IgD-negative memory B cell (primary cell): ENCODE measurements around the gene EPB41L5. TPM values are rescaled to one million over a fixed set of nuclear protein-coding genes. Genes with fewer than 3 reads are reported as not detected.
"Not testable (repeated sequence)": the region's sequence is repeated elsewhere in the genome, so short reads cannot be mapped to it uniquely, and the experiment has no call there.

Experiments
- H3K27ac Mint-ChIP-seq, 3 donors: one replicate each; pipeline ENCODE4 v1.8.0; 2020 to 2022; ENCODE audit warnings: mild to moderate bottlenecking in 3 of 3, mixed read lengths in 3 of 3, moderate library complexity in 1 of 3
- H3K27me3 Mint-ChIP-seq: one replicate; pipeline ENCODE4 v1.8.0; 2021; ENCODE audit warnings: mixed read lengths
- H3K36me3 Mint-ChIP-seq: one replicate; pipeline ENCODE4 v1.8.0; 2020; ENCODE audit warnings: mild to moderate bottlenecking, mixed read lengths
- H3K4me1 Mint-ChIP-seq, 3 donors: one replicate each; pipeline ENCODE4 v1.8.0; 2020 to 2022; ENCODE audit warnings: mixed read lengths in 3 of 3, mild to moderate bottlenecking in 1 of 3
- H3K4me3 Mint-ChIP-seq, 4 donors: one replicate each; pipeline ENCODE4 v1.8.0; 2020 to 2022; ENCODE audit warnings: mild to moderate bottlenecking in 4 of 4, mixed read lengths in 4 of 4, moderate library complexity in 3 of 4
- H3K9me3 Mint-ChIP-seq, 3 donors: one replicate each; pipeline ENCODE4 v1.8.0; 2020 to 2021; ENCODE audit warnings: mixed read lengths in 3 of 3, mild to moderate bottlenecking in 1 of 3
- polyA plus RNA-seq: library from polyadenylated mRNA; unstranded; fragments of 300-500 nt; fragmentation: Illumina TruSeq; gene quantifications from one replicate; pipeline ENCODE4 v1.2.3, GENCODE V29; 2021

The EPB41L5 gene
- polyA plus RNA-seq, 1 donor from 2014 or later: 3.9 TPM

DNA sequence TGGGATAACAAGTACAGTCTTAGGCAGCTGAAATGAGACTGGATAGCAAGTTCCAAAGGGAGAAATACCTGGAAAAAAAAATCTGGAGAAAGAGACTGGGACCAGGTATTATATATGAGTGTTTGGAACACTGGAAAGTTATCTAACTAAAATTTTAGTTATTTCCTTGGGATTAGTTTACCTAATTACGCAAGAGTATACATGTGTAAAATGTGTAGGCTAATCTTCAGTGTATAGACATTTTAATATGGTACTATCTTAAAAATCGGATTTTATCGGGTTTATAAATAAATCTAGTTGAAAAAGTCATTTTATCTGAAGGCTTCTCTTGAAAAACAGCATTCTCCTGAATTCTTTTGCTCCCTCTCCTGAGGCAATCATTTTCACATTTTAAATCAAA is 3.9 kb downstream of the EPB41L5 start:
- peaks cover 4% of the 10 kb centered on the region for H3K36me3 Mint-ChIP-seq
- peak overlapping the region in 1 of 4 donors; percentile 12 for H3K4me3 Mint-ChIP-seq
- H3K4me1 Mint-ChIP-seq: peaks cover 14 to 23% (median 16%) of the 10 kb centered on the region in 3 donors
- H3K27me3 Mint-ChIP-seq: no peaks in the 10 kb centered on the region
- H3K9me3 Mint-ChIP-seq: no peaks in the 10 kb centered on the region
- H3K27ac Mint-ChIP-seq: no peak overlapping the region

DNA sequence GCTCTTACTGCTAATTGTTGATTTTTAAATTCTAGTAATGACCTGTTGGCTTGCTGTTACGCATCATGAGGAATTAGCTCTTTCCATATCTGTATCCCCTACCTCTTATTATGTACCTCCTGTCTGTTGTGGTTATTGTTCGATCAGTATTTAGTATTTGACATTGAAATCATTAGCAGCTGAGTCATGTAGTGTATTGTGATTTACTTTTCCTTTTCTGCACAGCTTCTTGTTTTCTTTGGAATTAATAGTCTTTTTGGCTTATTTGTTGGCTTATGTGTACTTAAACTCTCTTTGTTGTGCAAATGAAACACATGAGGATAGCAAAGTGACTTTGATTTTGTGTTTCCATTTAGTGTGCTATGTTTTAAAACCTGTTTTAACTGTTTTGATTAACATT is 4.3 kb downstream of the EPB41L5 start:
- Mint-ChIP-seq H3K4me1 (peaks cover 12 to 22% (median 13%) of the 10 kb centered on the region in 3 donors), H3K27me3 (no peaks in the 10 kb centered on the region), H3K27ac (no peak overlapping the region), H3K36me3 (peaks cover 4% of the 10 kb centered on the region), H3K9me3 (no peaks in the 10 kb centered on the region), H3K4me3 (peak overlapping the region in 1 of 4 donors; percentile 12)

DNA sequence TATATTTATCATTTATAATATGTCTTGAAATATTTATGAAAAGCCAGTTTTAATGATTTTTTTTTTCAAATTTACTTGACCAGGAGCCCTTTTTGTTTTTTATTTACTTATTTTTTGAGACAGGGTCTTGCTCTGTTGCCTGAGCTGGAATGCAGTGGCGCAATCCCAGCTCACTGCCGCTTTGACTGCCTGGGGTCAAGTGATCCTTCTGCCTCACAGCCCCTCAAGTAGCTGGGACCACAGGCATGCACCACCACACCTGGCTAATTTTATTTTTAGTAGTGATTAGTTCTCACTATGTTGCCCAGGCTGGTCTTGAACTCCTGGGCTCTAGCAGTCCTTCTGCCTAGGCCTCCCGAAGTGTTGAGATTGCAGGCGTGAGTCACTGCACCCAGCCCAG is 5.7 kb downstream of the EPB41L5 start:
- no peak overlapping the region for H3K27ac Mint-ChIP-seq
- H3K4me3 Mint-ChIP-seq: no peak overlapping the region
- H3K4me1 Mint-ChIP-seq: peaks cover 8 to 18% (median 9%) of the 10 kb centered on the region in 3 donors
- peaks cover 0 to 2% (median under 1%) of the 10 kb centered on the region in 3 donors for H3K9me3 Mint-ChIP-seq
- no peaks in the 10 kb centered on the region for H3K27me3 Mint-ChIP-seq
- H3K36me3 Mint-ChIP-seq: peaks cover 12% of the 10 kb centered on the region

DNA sequence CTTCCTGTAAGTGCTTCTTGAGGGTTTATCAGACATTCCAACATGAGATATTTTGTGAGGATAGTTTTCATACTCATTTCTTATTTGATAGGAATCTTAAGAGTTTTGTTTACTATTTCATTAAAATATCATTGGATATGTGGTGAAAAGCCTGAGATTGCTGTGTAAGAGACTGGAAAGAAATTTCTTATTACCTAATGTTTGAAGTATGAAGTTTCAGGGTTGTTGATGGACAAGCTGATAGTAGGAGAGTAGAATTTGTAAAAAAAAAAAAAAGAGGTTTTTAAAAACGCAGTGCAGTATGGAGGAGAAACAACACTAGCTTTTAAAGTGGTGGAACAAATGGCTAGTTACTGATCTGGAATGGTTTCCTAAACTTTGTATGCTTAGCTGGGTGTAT is 7.7 kb downstream of the EPB41L5 start:
- no peak overlapping the region for H3K27ac Mint-ChIP-seq
- no peaks in the 10 kb centered on the region for H3K27me3 Mint-ChIP-seq
- peaks cover 3 to 6% (median 4%) of the 10 kb centered on the region in 3 donors for H3K4me1 Mint-ChIP-seq
- peaks cover 0 to 8% (median 4%) of the 10 kb centered on the region in 3 donors for H3K9me3 Mint-ChIP-seq
- H3K4me3 Mint-ChIP-seq: peak overlapping the region in 1 of 4 donors; percentile 64
- peaks cover 19% of the 10 kb centered on the region for H3K36me3 Mint-ChIP-seq

DNA sequence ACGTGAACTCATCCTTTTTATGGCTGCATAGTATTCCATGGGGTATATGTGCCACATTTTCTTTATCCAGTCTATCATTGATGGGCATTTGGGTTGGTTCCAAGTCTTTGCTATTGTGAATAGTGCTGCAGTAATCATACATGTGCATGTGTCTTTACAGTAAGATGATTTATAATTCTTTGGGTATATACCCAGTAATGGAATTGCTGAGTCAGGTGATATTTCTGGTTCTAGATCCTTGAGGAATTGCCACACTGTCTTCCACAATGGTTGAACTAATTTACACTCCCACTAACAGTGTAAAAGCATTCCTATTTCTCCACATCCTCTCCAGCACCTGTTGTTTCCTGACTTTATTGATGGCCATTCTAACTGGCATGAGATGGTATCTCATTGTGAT is 9.6 kb downstream of the EPB41L5 start:
- H3K4me3 Mint-ChIP-seq, H3K27me3 Mint-ChIP-seq, H3K4me1 Mint-ChIP-seq, H3K9me3 Mint-ChIP-seq: not testable (repeated sequence)
- Mint-ChIP-seq H3K27ac (peak overlapping the region in 1 of 3 donors; percentile 69), H3K36me3 (peaks cover 19% of the 10 kb centered on the region)

DNA sequence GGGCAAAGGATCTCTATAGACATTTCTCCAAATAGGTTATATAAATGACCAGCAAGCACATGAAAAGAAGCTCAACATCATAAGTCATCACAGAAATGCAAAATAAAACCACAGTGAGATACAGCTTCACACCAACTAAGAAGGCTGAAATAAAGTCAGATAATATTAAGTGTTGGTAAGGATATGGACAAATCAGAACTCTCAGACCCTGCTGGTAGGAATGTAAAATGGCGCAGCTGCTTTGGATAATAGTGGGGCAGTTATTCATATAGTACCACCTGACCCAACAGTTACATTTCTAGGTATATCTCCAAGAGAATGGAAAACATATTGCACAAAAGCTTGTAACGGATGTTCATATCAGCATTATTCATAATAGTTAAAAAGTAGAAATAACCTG is 14.0 kb downstream of the EPB41L5 start:
- Mint-ChIP-seq H3K27ac (no peak overlapping the region), H3K4me1 (peaks cover 0 to 3% (median 0%) of the 10 kb centered on the region in 3 donors), H3K27me3 (no peaks in the 10 kb centered on the region), H3K36me3 (peaks cover 15% of the 10 kb centered on the region), H3K9me3 (peaks cover 0 to 8% (median 4%) of the 10 kb centered on the region in 3 donors), H3K4me3 (no peak overlapping the region)

DNA sequence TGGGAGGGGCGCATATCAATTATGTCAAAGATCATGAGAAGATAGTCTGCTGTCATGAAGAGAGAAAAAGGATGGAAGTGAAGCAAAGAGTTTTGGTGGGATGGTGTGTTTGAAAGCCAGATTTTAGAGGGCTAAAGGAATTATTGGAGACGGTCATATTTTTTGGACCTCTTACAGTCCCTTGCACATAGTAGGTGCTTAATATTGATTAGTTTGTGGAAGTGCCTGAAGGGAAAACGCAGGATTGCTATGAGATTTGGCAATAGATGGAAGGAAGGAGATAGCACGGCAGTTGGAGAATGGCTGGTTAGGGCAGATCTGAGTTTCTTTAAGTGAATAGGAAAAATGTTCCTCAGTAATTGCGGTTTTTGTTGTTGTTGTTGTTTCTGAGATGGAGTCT is 15.9 kb downstream of the EPB41L5 start:
- peaks cover 0 to 5% (median 2%) of the 10 kb centered on the region in 3 donors for H3K9me3 Mint-ChIP-seq
- no peak overlapping the region for H3K4me3 Mint-ChIP-seq

DNA sequence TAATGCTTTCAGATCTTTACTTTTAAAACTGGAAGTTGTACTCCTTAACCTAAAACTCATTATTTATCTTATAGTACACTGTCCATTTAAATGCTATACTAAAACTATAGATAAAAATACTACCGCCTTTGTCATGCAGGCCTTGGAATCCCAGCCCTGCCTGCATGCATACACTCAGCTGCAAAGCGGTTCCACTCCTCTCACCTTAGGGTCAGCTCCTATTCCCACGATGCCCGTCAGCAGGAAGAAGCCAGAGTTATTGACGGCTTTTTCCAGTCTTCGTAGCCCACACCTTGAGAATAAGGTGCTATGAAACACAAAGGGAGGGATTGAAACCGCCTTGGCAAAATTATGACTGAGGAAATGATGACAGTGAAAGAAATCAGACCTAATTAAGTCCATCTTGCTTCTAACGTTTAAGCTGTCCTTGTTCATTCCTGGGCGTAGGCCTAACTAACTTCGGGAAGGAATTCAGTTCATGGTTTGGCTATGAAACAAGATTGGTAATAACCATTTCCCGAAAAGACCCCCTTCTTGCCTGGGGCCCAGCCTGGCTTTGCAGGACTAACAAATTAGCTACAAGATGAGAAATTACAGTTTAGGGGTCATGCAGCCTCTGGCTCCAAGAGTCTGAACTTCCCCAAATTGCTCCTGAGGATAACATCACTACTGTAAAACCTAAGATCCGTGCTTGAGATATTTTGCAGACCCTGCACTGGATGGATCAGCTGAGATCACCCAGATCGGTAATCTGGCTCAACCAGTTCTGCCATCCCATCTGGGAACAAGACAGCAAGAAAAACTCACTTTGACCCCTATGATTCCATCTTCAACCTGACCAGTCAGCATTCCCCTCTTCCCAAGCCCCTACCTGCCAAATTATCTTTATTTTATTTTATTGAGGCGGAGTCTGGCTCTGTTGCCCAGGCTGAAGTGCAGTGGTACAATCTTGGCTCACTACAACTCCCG is 17.1 kb downstream of the EPB41L5 start:
- H3K36me3 Mint-ChIP-seq: peaks cover 4% of the 10 kb centered on the region
- H3K4me3 Mint-ChIP-seq: no peak overlapping the region
- H3K9me3 Mint-ChIP-seq: peaks cover 0 to 2% (median 1%) of the 10 kb centered on the region in 3 donors
- H3K27me3 Mint-ChIP-seq: no peaks in the 10 kb centered on the region
- H3K27ac Mint-ChIP-seq: no peak overlapping the region
- H3K4me1 Mint-ChIP-seq: no peaks in the 10 kb centered on the region

More for the DNA sequence above, 15.9 kb downstream of the EPB41L5 start:
- Mint-ChIP-seq H3K27ac (no peak overlapping the region), H3K36me3 (peaks cover 7% of the 10 kb centered on the region), H3K4me1 (peaks cover 0 to 2% (median 0%) of the 10 kb centered on the region in 3 donors), H3K27me3 (no peaks in the 10 kb centered on the region)

DNA sequence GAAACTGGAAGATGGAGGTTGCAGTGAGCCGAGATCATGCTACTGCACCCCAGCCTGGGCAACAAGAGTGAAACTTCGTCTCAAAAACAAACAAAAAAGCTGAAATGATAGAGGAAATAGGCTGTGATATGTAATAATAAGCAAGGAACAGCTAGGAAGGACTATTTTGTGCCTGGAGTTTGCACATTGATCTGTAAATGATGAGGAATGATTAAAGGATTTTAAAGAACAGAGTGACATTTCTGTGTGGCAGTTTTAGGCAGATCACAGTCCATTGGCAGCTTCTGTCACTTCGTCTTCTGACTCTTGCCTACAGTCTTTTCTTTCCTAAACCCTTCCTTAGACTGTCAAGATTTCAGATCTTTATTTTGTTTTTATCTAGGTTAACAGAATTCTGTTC is 19.4 kb downstream of the EPB41L5 start:
- Mint-ChIP-seq H3K4me3 (no peak overlapping the region), H3K27ac (no peak overlapping the region), H3K4me1 (no peaks in the 10 kb centered on the region), H3K9me3 (no peaks in the 10 kb centered on the region), H3K27me3 (no peaks in the 10 kb centered on the region), H3K36me3 (peaks cover 2% of the 10 kb centered on the region)

DNA sequence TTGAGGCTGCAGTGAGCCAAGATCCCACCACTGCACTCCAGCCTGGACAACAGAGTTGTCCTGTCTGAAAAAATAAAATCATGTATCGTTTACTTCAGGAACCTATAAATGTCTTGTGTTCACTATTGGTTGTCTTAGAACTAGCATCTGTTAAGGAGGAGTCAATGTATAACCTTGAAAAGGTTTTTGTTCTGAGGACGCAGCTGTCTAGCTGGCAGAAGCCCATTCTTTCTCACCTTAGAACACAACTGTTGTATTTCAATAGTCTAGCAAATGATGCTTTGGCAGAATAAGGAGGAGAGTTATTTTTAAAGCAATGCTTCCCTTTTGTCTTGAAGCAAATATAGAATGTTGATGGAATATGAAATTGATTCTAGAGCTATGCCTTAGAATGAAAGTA is 21.1 kb downstream of the EPB41L5 start:
- Mint-ChIP-seq H3K27ac (no peak overlapping the region), H3K9me3 (peaks cover 0 to under 1% (median 0%) of the 10 kb centered on the region in 3 donors), H3K4me1 (peaks cover 1 to 7% (median 2%) of the 10 kb centered on the region in 3 donors), H3K4me3 (no peak overlapping the region), H3K36me3 (peaks cover 4% of the 10 kb centered on the region), H3K27me3 (no peaks in the 10 kb centered on the region)

DNA sequence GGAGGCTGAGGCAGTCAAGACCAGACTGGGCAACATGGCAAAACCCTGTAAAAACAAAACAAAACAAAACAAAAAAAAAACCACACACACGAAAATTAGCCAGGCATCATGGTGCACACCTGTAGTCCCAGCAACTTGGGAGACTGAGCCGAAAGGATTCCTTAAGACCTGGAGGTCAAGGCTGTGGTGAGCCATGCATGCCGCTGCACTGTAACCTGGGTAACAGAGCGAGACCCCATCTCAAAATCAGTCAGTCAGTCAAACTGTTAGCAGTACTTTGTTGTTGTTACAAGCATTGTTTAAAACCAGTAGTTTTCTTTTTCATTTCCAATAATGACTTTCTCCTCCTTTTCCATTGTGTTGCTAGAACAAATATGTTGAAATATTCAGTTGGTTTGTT is 21.7 kb downstream of the EPB41L5 start:
- peaks cover 3 to 10% (median 4%) of the 10 kb centered on the region in 3 donors for H3K4me1 Mint-ChIP-seq
- peaks cover 0 to 2% (median 0%) of the 10 kb centered on the region in 3 donors for H3K9me3 Mint-ChIP-seq
- no peaks in the 10 kb centered on the region for H3K27me3 Mint-ChIP-seq
- no peak overlapping the region for H3K4me3 Mint-ChIP-seq
- H3K27ac Mint-ChIP-seq: no peak overlapping the region
- peaks cover 4% of the 10 kb centered on the region for H3K36me3 Mint-ChIP-seq

DNA sequence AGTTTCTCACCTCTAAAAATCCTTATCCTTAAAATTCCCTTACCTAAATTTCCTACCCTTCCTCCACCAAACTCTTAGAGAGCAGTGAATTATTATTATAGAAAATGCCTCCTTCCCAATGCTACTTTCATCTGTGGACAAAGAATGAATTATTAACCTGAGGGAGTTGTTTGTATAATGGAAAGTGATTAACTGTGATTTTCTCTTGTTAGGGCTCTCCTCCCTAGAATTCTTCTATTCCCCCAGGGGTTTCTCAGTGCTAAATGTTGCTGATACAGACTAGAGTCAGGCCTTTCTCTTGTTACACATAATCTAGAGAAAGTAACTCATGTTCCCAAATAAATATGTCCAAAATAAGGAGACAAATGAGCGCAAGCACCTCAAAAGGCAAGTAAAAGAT is 23.3 kb downstream of the EPB41L5 start:
- H3K9me3 Mint-ChIP-seq: peaks cover 0 to 2% (median 0%) of the 10 kb centered on the region in 3 donors
- H3K27me3 Mint-ChIP-seq: no peaks in the 10 kb centered on the region
- peaks cover 4% of the 10 kb centered on the region for H3K36me3 Mint-ChIP-seq
- peaks cover 3 to 14% (median 4%) of the 10 kb centered on the region in 3 donors for H3K4me1 Mint-ChIP-seq
- H3K4me3 Mint-ChIP-seq: no peak overlapping the region
- H3K27ac Mint-ChIP-seq: no peak overlapping the region

DNA sequence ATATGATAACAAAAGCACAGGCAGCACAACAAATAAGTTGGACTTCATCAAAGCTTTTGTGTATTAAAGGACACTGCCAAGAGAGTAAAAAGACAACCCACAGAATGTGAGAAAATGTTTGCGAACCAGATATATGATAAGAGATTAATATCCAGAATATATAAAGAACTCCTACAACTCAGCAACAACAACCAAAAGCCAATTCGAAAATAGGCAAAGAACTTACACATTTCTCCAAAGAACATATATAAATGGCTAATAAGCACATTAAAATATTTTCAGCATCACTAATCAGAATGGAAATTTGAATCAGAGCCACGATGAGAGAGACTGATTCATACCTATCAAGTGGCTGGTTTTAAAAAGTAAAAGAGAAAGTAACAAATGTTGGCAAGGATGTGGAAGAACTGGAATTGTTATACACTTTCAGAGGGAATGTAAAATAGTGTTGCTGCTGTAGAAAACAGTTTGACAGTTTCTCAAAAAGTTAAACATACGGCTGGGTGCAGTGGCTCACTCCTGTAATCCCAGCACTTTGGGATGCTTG is 25.2 kb downstream of the EPB41L5 start:
- Mint-ChIP-seq H3K4me1 (peaks cover 4 to 21% (median 10%) of the 10 kb centered on the region in 3 donors), H3K27me3 (no peaks in the 10 kb centered on the region), H3K9me3 (peaks cover 0 to 2% (median 0%) of the 10 kb centered on the region in 3 donors), H3K27ac (no peak overlapping the region), H3K4me3 (peak overlapping the region in 1 of 4 donors; percentile 2), H3K36me3 (peaks cover 8% of the 10 kb centered on the region)

DNA sequence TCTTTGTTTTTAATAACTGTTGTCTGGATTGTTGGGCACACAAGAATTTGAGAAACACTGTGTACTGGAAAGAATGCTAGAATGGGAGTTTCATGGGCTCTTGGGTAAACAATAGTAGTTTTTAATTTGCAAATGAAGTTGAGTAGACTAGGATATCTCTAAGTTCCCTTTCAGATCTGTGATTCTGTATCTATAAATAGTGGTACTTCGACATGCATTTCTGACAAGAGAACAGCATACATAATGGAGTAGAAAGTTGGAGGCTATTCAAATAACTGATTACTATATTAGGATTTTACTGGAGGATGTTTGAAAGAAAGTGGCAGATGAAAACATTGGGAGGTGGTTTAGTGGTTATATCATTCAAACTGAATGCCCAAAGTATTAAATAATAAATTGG is 29.5 kb downstream of the EPB41L5 start:
- Mint-ChIP-seq H3K9me3 (peaks cover 3 to 8% (median 8%) of the 10 kb centered on the region in 3 donors), H3K4me3 (no peak overlapping the region), H3K36me3 (peaks cover 9% of the 10 kb centered on the region), H3K27me3 (no peaks in the 10 kb centered on the region), H3K27ac (peak overlapping the region in 1 of 3 donors; percentile 7), H3K4me1 (peaks cover 10 to 28% (median 20%) of the 10 kb centered on the region in 3 donors)

DNA sequence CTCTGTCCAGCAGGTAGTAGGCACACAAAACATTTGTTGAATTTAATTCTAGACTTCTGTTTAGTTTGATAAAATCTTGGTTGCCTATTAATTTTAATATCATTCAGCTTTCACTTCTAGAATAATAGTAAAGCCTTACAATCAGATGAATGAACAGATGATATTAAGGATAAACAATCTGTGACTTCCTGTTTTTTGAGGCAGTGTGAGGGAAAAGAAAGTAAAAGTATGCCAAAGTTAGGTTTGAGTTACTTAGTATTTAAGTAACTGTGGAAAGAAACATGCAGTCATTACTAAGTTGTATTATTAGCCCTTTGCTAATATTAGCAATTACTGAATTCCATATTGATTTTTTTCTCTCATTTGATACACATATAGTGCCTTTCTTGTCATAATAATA is 31.5 kb downstream of the EPB41L5 start:
- H3K36me3 Mint-ChIP-seq: peaks cover 11% of the 10 kb centered on the region
- H3K9me3 Mint-ChIP-seq: peaks cover 3 to 17% (median 5%) of the 10 kb centered on the region in 3 donors
- H3K4me1 Mint-ChIP-seq: peaks cover 7 to 18% (median 17%) of the 10 kb centered on the region in 3 donors
- peak overlapping the region in 2 of 4 donors; percentile 6 to 56 for H3K4me3 Mint-ChIP-seq
- no peaks in the 10 kb centered on the region for H3K27me3 Mint-ChIP-seq
- peak overlapping the region in 1 of 3 donors; percentile 41 for H3K27ac Mint-ChIP-seq
